GM18519 (cell line): ENCODE data around the gene CCL17.
"Not testable (repeated sequence)": the region's sequence is repeated elsewhere in the genome, so short reads cannot be mapped to it uniquely, and the experiment has no call there.

ENCODE experiments used
- ATAC-seq: cut with Tn5 transposase; IDR thresholded peaks from one replicate; pipeline ENCODE4 v1.9.1; 2021; ENCODE audit warnings: mild to moderate bottlenecking, moderate library complexity; ENCODE audit not compliant: unreplicated experiment, low FRiP score

The CCL17 gene

DNA sequence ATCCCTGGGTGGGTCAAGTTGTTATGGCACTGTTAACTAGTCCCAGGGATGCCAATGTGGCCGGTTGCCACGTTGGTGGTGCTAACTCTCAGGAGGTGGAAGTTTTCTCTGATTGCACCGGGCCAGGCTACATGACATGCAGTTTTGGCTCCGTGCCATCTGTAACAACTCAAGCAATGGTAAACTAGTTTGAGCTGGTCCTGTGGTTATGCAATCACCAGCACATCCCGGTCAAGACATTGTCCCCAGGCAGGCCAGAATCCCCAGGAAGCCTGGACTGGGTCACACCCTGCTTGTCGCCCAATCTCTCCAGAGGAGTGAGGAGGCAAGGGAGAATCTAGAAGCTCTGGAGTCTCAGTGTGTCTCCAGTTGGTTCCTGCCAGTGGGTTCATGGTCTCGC is 10.1 kb upstream of the CCL17 start:
- no peak for ATAC-seq

DNA sequence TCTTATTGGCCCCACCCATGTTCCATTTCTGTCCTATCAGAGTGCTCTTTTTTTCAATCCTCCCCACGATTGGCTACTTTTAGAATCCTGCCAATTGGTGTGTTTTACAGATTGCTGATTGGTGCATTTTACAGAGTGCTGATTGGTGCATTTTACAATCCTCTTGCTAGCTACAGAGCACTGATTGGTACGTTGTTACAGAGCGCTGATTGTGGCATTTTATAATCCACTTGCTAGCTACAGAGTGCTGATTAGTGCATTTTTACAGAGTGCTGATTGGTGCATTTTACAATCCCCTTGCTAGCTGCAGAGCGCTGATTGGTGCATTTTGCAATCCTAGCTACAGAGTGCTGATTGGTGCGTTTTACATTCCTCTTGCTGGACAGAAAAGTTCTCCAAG is 9.5 kb upstream of the CCL17 start:
- no peak for ATAC-seq

DNA sequence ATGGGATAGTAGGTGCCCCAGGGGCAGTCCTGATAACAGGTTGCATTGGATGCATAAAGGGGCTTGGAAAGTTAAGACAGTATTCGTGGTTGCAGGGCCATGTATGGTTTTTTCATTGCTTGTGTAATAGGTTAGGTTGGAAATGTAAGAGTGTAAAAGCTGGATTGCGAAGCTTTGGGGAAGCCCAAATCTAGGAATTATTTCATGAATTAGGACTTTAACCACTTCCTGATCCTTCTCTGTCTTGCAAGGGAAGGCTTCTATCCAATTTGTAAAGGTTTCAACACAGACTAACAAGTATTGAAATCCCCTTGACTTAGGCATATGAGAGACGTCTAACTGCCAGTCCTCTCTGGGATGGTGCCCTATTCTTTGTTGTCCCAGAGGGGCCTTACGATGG is 7.8 kb upstream of the CCL17 start:
- ATAC-seq: no peak

DNA sequence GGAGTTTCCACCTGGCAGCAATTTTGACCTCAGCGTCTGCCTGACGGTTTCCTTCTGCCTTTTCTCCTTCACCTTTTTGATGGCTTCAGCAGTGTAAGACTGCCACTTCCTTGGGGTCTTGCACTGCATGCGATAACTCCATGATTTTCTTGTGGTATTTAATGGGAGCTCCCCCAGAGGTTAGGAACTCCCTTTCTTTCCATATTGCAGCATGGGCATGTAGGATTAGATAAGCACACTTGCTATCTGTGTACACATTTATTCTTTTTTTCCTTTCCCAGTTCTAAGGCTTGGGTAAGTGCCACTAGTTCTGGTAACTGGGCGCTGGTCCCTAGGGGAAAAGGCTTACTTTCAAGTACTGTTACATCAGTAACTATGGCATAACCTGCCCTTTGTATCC is 7.1 kb upstream of the CCL17 start:
- ATAC-seq: not testable (repeated sequence)

DNA sequence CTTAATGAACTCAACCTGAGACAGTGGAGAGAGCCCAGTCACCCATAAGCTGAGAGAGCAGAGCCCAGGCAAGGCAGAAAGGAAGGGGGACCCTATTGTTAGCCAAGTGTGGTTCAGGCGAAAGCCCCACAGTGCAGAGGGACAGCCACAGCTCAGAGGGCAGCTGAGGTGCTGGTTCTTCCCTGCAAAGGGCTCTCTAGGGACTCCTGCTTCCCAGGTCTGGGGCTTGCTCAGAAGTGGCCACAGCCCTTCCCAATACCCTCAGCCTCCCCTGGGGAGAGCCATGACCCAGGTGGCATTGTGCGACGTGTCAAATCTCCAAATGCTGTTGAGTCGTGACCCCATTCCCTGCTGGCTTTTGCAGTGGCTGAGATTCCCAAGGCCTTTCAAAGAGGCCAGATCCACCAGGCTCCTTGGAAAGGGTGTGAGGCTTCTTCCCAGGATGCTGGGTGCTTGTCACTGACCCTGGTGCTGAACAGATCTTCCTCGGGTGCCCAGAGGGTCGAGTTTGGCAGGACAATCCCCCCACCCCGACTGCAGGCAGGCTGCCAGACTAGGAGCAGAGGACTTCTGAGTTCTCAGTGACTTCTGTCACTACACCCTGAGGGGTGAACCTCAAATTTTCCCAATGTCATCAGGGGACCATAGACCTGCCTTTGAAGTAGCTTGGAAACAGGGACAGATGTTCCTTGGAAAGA is 2.5 kb upstream of the CCL17 start:
- no peak for ATAC-seq

DNA sequence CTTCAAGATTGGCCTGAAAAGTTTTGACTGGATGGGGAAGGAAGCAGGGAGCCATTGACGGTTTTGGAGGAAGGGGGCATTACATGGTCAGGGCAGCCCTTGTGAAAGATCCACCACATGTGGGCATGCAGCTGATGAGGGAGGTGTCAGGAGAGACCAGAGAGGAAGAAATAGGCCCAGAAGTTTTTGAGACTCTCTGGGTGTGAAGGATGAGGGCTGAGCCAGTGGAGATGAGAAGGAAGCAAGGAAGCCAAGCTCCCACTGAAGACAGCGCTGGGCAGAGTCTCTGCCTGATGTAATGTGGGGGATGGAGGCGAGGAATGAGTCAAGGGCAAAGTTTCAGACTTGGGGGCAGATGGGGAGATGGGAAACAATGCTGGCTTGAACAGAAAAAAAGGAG is 530 bp downstream of the CCL17 start:
- ATAC-seq: no peak

DNA sequence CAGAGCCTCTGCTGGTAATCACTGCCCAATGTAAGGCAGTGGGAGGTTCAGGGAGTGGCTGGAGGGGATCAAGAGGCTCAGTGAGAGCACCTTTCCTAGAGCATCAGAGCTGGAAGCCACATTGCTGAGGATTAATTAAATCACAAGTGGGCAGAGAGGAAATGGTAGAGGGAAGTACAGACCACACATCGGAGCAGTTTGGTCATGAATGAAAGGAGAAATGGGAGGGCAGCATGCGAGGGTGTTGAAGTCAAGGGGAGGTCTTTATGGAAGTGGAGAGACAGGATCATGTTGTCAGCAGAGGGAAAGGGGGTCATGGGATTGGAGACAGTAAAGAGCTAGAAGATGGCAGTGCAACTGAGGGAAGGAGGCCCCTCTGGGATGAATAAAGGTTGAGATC is 2.3 kb downstream of the CCL17 start:
- no peak for ATAC-seq

DNA sequence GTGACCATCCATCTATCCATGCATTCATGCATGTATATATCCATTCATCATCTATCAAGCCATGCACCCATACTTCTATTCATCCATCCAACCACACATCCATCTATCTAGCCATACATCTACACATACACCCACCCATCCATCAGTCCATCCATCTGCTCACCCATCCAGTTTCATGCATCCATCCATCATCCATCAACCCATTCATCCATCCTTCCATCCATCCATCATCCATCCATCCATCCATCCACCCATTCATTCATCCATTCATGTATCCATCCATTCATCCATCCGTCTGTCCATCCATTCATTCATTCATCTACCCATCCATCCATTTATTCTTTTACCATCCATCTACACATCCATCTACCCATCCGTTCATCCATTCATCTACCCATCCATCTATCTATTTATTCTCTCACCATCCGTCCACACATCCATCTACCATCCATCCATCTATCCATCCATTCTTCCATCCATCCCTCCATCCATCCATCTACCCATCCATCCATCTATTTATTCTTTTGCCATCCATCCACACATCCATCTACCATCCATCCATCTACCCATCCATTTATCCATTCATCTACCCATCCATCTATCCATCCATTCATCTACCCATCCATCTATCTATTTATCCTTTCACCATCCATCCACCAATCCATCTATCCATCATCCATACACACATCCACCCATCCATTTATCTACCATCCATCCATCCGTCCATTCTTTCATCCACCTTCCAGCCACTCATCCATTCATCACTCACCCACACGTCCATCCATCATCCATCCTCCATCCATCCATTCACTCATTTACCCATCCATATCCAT is 3.2 kb downstream of the CCL17 start:
- no peak for ATAC-seq

DNA sequence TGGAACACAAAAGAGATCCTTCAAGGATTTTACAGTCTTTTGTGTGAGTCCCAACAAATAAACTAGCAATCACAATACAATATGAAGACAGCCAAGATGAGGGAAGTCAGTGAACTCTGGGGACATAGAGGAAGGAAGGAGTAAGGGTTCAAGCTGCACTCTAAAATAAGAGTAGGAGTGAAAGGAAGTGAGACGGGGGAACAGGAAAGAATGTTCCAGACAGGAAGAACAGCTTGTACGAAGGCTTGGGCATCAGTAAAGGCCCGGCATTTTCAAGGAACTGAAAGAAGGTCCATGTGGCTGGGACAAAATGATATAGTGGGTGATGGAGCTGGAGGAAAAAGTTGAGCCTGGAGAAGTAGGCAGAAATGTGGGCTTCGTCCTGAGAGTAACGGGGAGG is 4.5 kb downstream of the CCL17 start:
- no peak for ATAC-seq

DNA sequence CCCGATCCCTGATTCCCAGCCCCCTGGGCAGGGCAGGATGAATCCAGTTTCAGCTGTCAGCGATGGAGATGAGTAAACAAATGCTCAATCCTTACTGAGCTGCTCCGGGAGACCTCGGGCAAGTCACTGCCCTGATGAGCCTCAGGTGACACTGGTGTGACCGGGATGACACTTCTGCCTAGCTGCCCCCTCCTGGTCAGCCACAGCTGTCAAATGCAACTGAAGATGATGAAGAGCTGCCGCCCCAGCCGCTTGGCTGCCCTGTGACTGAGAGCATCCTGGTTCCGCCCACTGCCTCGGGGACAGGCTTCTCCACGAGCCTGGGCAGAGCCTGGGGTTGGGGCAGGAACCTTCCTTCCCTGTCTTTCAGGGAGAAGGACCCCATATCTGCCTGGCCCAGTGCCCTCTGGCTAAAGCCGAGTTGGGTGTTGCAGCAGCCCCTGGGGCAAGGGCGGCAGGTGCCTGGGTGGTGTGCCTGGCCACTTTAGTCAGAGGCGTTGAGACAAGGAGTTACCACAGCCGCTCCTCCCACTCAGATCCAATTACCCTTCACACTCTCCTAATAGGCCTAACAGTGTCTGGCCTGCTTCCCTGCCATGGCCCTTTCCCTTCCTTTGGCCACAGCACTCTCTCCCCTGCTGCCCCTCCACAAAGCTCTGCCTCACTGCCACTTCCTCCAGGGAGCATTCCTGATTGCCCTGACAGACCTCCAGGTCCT is 5.5 kb downstream of the CCL17 start:
- no peak for ATAC-seq

DNA sequence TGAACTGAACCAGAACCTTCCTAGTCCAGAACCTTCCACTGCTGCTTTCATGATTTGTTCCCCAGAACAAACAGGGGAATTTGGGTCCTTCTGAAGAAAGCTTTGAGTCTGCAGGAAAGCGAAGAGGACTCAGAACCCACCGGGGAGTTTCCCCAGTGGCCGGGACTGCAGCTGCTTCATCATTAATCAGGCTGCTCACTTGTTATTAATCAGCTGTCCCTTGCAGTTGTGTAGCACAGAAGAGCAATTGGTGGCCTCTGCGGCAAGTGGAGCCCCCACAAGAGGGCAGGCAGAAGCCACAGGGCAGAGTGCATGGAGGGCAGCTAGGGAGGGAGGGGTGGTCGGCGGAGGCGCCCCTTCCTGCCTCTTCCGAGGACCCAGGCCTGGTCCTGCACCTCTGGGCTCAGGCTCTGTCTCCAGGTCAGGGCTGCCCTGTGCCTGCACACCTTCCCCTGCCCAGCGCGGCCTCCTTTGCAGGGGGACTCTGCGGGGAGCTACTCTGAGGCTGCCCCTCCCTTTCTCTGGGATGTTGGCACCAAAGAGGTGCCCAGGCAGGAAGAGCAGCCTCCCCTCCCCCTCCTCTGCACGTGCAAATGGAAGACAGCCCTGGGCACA is 6.9 kb downstream of the CCL17 start:
- no peak for ATAC-seq

DNA sequence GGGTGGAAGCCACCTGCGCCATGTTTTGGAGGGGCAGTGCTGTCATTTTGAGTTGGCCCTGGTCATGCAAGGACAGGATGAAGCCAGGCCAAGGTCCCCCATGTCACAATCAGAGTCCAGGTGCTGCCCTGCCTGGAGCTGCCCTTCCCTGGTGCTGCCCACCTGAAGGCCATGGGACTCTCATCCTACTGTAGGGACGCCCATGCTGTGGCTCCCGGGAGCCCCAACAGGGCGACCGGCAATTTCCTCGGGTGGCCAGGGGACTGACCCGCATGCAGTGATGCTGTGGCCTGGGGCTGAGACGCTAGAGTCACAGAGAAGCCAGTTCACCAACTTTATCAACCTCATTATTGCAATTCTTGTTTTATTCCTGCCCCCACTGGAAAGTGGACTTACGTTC is 8.0 kb downstream of the CCL17 start:
- no peak for ATAC-seq

DNA sequence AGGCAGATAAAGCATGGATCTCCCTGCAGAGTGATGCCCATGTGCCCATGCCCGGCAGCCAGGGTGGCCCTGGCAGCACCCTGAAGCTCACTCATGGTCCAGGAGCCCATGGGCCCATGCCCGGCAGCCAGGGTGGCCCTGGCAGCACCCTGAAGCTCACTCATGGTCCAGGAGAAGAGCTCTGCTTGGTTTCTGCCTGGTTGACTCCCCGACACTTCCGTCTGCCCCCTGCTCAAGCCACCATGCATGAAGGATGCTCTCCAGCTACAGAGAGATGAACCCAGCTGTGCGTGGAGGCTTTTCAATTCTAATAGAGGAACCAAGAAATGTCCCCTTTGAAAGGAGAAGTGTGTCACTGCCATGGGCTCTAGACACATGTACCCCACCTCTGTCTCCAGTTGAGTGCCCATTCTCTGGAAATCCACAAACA is 8.7 kb downstream of the CCL17 start:
- peak; percentile 70 for ATAC-seq

DNA sequence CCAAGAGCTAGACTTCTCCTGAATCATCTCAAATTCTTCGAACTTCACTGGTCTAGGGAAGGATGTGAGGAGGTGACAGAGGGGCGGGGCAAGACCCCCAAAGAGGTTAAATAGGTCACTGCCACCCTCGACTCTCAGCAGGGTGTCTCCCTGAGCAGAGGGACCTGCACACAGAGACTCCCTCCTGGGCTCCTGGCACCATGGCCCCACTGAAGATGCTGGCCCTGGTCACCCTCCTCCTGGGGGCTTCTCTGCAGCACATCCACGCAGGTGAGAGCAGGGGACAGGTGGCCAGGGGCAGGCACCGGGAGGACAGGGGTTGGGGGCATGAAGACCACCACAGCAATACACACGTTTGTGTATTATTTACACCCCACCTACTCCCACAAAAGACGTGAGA is 9.2 kb downstream of the CCL17 start:
- ATAC-seq: no peak

DNA sequence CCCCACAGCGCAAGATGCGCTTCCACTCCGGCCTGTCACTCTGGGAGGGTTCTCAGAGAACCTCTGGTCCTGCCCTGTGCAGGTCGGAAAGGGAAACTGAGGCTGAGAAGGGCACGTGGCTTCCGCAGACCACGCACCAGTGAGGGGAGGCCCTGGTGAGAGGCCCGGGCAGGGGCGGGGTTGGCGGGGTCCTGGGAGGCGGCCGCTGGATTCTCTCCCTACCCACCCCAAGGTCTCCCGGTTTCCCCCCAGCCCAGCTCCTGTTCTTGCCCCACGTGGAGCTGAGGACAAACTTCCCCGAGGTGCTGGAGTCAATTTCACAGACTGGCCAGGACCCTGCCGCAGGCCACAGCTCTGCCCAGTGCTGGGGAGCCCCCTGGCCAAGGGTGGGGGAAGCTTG is 11.5 kb downstream of the CCL17 start:
- ATAC-seq: no peak

DNA sequence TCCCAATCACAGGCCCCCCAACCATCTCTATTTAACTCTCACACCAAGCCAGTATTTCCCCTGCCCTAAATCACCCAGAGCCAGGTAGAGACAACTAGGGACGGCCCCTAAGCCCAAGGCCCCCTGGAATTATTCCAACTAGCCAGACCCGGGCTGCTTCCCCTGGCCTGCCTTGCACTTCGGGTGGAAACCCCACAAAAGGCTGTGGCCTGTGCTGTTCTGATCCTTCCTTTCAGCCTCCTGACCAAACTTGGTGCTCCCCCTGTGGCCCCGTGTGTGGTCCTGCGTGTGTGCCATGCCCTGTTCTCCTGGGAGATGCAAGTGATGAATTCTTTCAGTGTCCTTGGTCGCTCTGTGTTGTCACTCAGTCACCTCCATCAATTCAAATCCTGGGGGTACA is 14.9 kb downstream of the CCL17 start:
- ATAC-seq: no peak

DNA sequence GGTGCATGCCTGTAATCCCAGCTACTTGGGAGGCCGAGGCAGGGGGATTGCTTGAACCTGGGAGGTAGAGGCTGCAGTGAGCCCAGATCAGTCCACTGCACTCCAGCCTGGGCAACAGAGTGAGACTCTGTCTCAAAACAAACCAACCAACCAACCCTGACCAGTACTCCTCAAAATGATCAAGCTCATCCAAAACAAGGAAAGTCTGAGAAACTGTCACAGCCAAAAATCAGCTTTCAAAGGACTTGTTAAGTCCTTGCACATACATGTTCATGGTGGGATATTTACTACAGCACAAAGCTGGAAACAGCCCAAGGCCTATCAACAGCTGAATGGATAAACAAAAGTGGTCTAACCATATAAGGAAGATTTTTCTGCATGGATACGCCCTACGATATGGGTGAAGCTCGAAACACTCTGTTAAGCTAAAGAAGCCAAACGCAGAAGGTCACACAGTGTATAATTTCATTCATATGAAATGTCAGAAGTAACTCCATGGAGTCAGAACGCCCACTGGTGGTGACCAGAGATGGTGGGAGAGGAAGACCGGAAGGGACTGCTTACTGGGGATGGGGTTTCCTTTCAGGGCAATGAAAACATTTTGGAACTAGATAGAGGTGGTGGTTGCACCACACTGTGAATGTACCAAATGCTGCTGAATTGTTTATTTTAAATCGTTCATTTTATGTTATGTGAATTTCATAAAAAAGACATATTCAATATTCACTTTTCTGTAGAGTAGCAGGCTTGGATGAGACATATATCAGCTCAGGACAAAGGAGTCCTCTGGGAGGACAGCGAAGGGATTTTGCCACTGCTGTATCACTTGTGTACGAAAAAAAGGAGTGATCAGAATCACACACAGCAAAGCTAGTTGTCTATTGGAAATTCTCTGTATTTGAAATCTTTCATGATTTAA is 17.7 kb downstream of the CCL17 start:
- ATAC-seq: no peak

DNA sequence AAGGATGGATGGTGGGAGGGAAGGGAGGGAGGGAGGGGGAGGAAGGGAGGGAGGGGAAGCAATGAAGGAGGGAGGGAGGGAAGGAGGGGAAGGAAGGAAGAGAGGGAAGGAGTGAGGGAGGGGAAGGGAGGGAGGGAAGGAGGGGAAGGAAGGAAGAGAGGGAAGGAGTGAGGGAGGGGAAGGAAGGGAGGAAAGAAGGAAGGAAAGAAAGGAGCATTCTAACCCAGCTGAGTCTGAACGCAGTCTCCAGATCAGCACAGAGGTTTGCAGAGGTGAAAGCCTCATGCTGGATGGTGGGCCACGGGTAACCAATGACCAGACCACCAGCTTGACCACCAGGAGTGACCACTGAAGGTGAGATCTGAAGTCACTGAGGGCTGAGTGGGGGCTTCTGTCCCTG is 18.6 kb downstream of the CCL17 start:
- ATAC-seq: no peak

DNA sequence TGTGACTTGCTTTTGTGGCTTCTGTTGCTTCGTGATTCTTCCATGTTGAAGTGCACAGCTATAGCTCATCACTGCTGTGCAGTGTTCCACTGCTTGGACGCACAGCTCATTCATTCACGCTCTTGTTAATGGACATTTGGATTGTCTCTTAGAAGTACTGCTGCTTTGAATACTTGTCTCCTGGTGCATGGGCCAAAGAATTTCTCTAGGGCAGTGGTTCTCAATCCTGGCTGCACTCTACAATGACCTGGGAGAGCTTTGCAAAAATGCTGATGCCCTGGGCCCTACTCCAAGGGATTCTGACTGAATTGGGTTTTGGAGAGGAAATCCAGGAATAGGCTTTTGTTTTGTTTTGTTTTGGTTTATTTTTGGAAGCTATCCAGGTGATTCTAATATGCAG is 20.0 kb downstream of the CCL17 start:
- no peak for ATAC-seq

DNA sequence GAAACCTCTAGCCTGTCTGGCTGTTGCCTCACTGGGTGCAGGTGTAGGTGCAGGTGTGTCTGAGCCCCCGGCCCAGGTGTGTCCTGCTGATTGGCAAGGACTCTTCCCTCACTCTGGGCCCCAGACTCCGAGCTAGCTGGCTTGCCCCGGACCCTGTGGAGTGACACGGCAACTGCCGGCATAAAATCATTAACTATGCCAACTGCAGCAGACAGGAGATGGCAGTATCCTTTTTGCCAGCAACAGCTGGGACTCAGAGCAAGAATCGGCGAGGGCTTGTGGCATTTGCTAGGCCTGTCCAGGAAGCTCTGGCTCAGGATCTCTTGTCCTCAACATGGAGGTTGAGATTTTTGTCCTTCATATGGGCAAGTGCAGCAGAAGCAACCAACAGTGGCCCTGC is 21.8 kb downstream of the CCL17 start:
- no peak for ATAC-seq
